ENCODE measurements around the gene ITGB5.

ITGB5 gene

GRCh38 chr3:124893526-124893925 is 6.4 kb upstream of the ITGB5 start:
- no peak for DNase-seq (ENCODE audit: low read depth)

- DNase-seq (ENCODE audit: low read depth) = no peak
Observed at GRCh38 chr3:124890573-124891190, 3.5 kb upstream of the ITGB5 start.

GRCh38 chr3:124888482-124889441 is 1.6 kb upstream of the ITGB5 start:
- no peak for DNase-seq (ENCODE audit: low read depth)

GRCh38 chr3:124887932-124888298 is 750 bp upstream of the ITGB5 start:
- DNase-seq (ENCODE audit: low read depth) = no peak

GRCh38 chr3:124886168-124887056 is 753 bp downstream of the ITGB5 start:
- peak; percentile 43 for DNase-seq (ENCODE audit: low read depth)

GRCh38 chr3:124885466-124886167 is 1.5 kb downstream of the ITGB5 start:
- peak; percentile 62 for DNase-seq (ENCODE audit: low read depth)

GRCh38 chr3:124884474-124885101 is 2.6 kb downstream of the ITGB5 start:
- no peak for DNase-seq (ENCODE audit: low read depth)

- DNase-seq (ENCODE audit: low read depth) = no peak
Observed at GRCh38 chr3:124883766-124884473, 3.2 kb downstream of the ITGB5 start.

GRCh38 chr3:124882816-124883747 is 4.1 kb downstream of the ITGB5 start:
- no peak for DNase-seq (ENCODE audit: low read depth)

GRCh38 chr3:124881976-124882697 is 5.0 kb downstream of the ITGB5 start:
- DNase-seq (ENCODE audit: low read depth) = no peak

GRCh38 chr3:124879337-124879680 is 7.9 kb downstream of the ITGB5 start:
- DNase-seq (ENCODE audit: low read depth) = no peak

GRCh38 chr3:124878561-124879336 is 8.4 kb downstream of the ITGB5 start:
- peak; percentile 92 for DNase-seq (ENCODE audit: low read depth)

GRCh38 chr3:124877674-124878073 is 9.5 kb downstream of the ITGB5 start:
- DNase-seq (ENCODE audit: low read depth) = no peak

- DNase-seq (ENCODE audit: low read depth) = no peak
Observed at GRCh38 chr3:124876401-124876878, 10.7 kb downstream of the ITGB5 start.

GRCh38 chr3:124873226-124873625 is 13.9 kb downstream of the ITGB5 start:
- DNase-seq (ENCODE audit: low read depth) = no peak

GRCh38 chr3:124867511-124867910 is 19.7 kb downstream of the ITGB5 start:
- DNase-seq (ENCODE audit: low read depth) = no peak

GRCh38 chr3:124862006-124862405 is 25.2 kb downstream of the ITGB5 start:
- DNase-seq (ENCODE audit: low read depth) = no peak

- DNase-seq (ENCODE audit: low read depth) = no peak
Observed at GRCh38 chr3:124861041-124861440, 26.1 kb downstream of the ITGB5 start.

Data from GM04504 (cell line).